Gastrocnemius medialis (tissue), 4 donors: ENCODE results near the gene CDC42BPG. TPM values are rescaled to one million over a fixed set of nuclear protein-coding genes. Genes with fewer than 3 reads are reported as not detected.

ENCODE experiments used
- ATAC-seq, 2 donors: fragments of 150-250 bp; one replicate each; pipeline ENCODE4 v1.9.1; 2016
- DNase-seq, 2 donors: peaks; one replicate each; pipeline ENCODE4 v3.0.0-alpha.2; 2019
- H3K27ac ChIP-seq, 4 donors: fragments of 200-600 bp; sonication (generic); 1 replicate in 1 of 4; 2 replicates in 3 of 4; pipeline ENCODE4 v1.5.1; 2016 to 2018; ENCODE audit warnings: mild to moderate bottlenecking in 2 of 4, moderate library complexity in 1 of 4
- H3K27me3 ChIP-seq, 3 donors: fragments of 200-600 bp; sonication (generic) in 2 of 3; 1 replicate in 1 of 3; 2 replicates in 2 of 3; pipeline versions ENCODE4 v1.5.1 to v1.6.0; 2016 to 2019; ENCODE audit warnings: mild to moderate bottlenecking in 1 of 3, moderate library complexity in 1 of 3
- H3K36me3 ChIP-seq, 2 donors: fragments of 200-600 bp; sonication (generic) in 1 of 2; one replicate each; pipeline ENCODE4 v1.5.1; 2017 to 2018
- H3K4me1 ChIP-seq, 2 donors: fragments of 200-600 bp; sonication (generic) in 1 of 2; one replicate each; pipeline ENCODE4 v1.5.1; 2016 to 2017; ENCODE audit warnings: mild to moderate bottlenecking in 2 of 2
- H3K4me3 ChIP-seq, 4 donors: fragments of 200-600 bp; sonication (generic) in 3 of 4; 1 replicate in 1 of 4; 2 replicates in 3 of 4; pipeline ENCODE4 v1.5.1; 2016 to 2019; ENCODE audit warnings: mild to moderate bottlenecking in 2 of 4
- H3K9me3 ChIP-seq, 3 donors: fragments of 200-600 bp; sonication (generic) in 2 of 3; 1 replicate in 1 of 3; 2 replicates in 2 of 3; pipeline ENCODE4 v1.5.1; 2016 to 2019
- POLR2A ChIP-seq, 2 donors: fragments of 450-650 bp; IDR thresholded peaks; one replicate each; pipeline ENCODE4 v1.6.1; 2017; ENCODE audit warnings: antibody characterized with exemption in 2 of 2, mild to moderate bottlenecking in 2 of 2, moderate library complexity in 2 of 2
- in situ Hi-C, 4 donors: fragments of 200-750 bp; cut with MboI; loops; one replicate each; pipeline versions ENCODE4 v1.15.0 to v1.8.0; 2017; ENCODE audit warnings: low sequenced_read_pairs in 4 of 4
- intact Hi-C: fragments of 100-400 bp; cut with DNase I; formaldehyde crosslinking; loops from one replicate; pipeline ENCODE4 v1.15.1; 2023; ENCODE audit warnings: low total_unique reads
- total RNA-seq, 4 donors: library from RNA; depleted of rRNA; stranded (reverse); fragments of >200 nt; gene quantifications; one replicate each; pipeline versions ENCODE4 v1.1.0 to v1.2.3, GENCODE V29; 2016
- TF ChIP-seq, protein P1 (sequence below), 5 experiments: fragments of 450-650 bp in 3 of 5; fragments of 200-600 bp in 2 of 5; sonication (generic) in 2 of 5; IDR thresholded peaks in 4 of 5; conservative IDR thresholded peaks in 1 of 5; 1 replicate in 4 of 5; 2 replicates in 1 of 5; pipeline ENCODE4 v1.5.1; 2016 to 2019; ENCODE audit warnings: antibody characterized with exemption in 5 of 5, mild to moderate bottlenecking in 3 of 5, moderate library complexity in 3 of 5

The CDC42BPG gene
- total RNA-seq, 4 donors from 2014 or later = 0.15 to 0.19 TPM; not detected in 2

DNA sequence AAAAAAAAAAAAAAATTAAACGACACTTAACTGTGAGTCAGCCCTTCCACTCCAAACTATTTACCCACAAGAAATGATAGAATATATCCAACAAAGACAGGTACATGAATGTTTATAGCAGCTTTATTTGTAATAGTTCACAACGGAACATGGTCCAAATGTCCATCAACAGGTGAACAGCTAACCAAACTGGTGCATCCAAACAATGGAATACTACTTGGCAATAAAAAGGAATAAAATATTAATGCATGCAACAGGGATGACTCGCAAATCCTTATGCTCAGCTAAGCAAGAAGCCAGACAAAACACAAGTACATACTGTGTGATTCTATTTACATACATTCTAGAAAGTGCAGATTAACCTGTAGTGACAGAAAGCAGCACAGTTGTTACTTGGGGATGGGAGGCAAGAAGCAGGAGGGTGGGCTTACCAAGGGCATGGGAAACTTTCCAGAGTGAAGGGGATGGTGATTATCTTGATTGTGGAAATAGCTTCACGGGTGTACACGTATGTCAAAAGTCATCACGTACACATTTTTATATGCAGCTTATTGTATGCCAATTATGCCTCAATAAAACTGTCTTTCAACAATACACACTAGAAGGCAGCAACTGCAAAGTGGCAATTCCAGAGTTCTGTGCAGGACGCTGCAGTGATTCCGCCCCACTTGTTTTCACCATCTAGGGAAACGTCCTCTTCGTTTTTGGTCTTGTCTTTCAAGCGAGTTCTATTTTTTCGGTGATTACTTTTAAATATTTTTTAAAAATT is 59.5 kb downstream of the CDC42BPG start:
- in situ Hi-C loops = no loop called here
- intact Hi-C loops = no loop called here
- DNase-seq (no peak), ATAC-seq (no peak)
- Histone ChIP-seq H3K9me3 (no peaks in the 10 kb centered on the region), H3K4me1 (no peaks in the 10 kb centered on the region), H3K4me3 (no peak overlapping the region), H3K27ac (no peak overlapping the region), H3K27me3 (no peaks in the 10 kb centered on the region), H3K36me3 (peaks cover 0 to 6% of the 10 kb centered on the region in 2 donors)
- TF ChIP-seq POLR2A (IDR thresholded peaks at IDR 0.05) = no peak
- TF ChIP-seq, protein P1, sequence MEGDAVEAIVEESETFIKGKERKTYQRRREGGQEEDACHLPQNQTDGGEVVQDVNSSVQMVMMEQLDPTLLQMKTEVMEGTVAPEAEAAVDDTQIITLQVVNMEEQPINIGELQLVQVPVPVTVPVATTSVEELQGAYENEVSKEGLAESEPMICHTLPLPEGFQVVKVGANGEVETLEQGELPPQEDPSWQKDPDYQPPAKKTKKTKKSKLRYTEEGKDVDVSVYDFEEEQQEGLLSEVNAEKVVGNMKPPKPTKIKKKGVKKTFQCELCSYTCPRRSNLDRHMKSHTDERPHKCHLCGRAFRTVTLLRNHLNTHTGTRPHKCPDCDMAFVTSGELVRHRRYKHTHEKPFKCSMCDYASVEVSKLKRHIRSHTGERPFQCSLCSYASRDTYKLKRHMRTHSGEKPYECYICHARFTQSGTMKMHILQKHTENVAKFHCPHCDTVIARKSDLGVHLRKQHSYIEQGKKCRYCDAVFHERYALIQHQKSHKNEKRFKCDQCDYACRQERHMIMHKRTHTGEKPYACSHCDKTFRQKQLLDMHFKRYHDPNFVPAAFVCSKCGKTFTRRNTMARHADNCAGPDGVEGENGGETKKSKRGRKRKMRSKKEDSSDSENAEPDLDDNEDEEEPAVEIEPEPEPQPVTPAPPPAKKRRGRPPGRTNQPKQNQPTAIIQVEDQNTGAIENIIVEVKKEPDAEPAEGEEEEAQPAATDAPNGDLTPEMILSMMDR (IDR thresholded peaks at IDR 0.05 in 4 of 5, conservative IDR thresholded peaks at IDR 0.05 in 1 of 5) = no peak

DNA sequence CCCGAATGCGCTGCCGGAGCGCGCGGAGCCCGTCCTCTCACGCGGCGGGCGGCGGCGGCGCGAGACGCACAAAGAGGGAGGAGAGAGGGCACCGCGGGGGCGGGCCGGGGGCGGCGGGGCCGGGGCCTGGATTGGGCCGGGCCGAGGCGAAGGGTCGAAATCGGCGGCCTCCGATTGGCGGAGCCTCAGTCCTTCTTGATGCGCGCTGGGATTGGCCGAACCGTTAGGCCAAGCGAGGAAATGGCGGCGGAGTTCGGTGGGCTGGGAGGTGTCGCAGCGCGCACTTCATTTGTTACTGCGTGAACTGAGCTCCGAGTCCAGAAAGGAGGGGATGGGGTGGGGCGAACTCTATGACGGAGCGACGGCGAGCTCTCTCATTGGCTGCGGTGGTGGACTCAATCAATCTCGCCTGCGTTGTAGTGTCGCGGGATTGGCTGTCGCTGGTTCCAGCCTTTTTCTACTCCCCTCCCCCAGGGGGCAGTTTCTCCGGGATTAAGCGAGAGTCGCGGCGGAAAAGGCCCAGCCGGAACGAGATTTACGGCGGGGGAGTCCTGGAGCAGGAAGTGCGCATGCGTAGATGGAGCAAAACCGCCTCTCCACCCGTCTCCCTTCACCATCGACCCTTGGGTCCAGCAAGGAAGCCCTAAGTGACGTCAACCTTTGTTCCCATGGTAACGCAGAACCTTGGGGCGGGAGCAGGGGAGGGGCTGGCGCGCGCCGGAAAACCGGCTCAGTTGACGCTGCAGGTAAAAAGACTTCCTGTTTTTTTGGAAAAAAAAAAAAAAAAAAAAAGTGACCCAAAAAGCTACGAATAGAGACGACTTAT is 65.8 kb downstream of the CDC42BPG start, which contains the start of gene SF1:
Gene SF1 (minus strand): TSS at position 70 of the 826 bp plus-strand sequence. CDS start 150 bp downstream, outside the sequence.
- H3K27me3 ChIP-seq = no peaks in the 10 kb centered on the region
- intact Hi-C loops = loop anchor here (1.0 to 5.0 kb wide), 2 partner anchors 25 to 36 kb away; partner anchors contain the start of genes MAP4K2 and RASGRP2
- in situ Hi-C loops = no loop called here
- peaks cover 42 to 43% of the 10 kb centered on the region in 2 donors for H3K4me1 ChIP-seq
- H3K36me3 ChIP-seq = peaks cover 3 to 32% of the 10 kb centered on the region in 2 donors
- DNase-seq = peak; percentile 99 to 100
- peak; percentile 92 to 95 for TF ChIP-seq POLR2A (IDR thresholded peaks at IDR 0.05)
- TF ChIP-seq, protein P1 (IDR thresholded peaks at IDR 0.05 in 4 of 5, conservative IDR thresholded peaks at IDR 0.05 in 1 of 5) = peak in 1 of 5 experiments; percentile 34
- no peaks in the 10 kb centered on the region for H3K9me3 ChIP-seq
- H3K4me3 ChIP-seq = peak within 1 kb of the TSS; percentile 73 to 93 (median 77)
- ATAC-seq = peak; percentile 86 to 93
- H3K27ac ChIP-seq = peak within 1 kb of the TSS; percentile 98 to 100 (median 98)

DNA sequence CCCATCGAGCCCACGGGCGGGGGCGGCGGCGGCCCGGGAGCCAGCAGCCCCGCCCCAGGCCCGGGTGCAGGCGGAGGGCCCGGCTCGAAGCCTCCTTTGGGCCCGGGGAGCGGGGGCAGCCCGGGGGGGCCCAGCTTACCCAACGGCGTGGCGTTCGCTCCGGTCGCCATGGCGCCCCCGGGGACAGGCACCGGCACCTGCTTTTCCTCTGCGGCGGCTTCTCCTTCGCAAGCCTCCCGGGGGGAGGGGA is 66.3 kb downstream of the CDC42BPG start:
- ATAC-seq (no peak), DNase-seq (no peak)
- Histone ChIP-seq H3K4me3 (peak overlapping the region; percentile 63 to 93 (median 76)), H3K36me3 (peaks cover 3 to 37% of the 10 kb centered on the region in 2 donors), H3K9me3 (no peaks in the 10 kb centered on the region), H3K27ac (peak overlapping the region; percentile 98 to 100 (median 98)), H3K27me3 (no peaks in the 10 kb centered on the region), H3K4me1 (peaks cover 48% of the 10 kb centered on the region in 2 donors)
- in situ Hi-C loops = no loop called here
- intact Hi-C loops = loop anchor here (1.0 to 5.0 kb wide), 2 partner anchors 25 to 36 kb away; partner anchors contain the start of genes MAP4K2 and RASGRP2
- peak in 1 of 2 donors; percentile 92 for TF ChIP-seq POLR2A (IDR thresholded peaks at IDR 0.05)
- TF ChIP-seq, protein P1 (IDR thresholded peaks at IDR 0.05 in 4 of 5, conservative IDR thresholded peaks at IDR 0.05 in 1 of 5) = no peak

DNA sequence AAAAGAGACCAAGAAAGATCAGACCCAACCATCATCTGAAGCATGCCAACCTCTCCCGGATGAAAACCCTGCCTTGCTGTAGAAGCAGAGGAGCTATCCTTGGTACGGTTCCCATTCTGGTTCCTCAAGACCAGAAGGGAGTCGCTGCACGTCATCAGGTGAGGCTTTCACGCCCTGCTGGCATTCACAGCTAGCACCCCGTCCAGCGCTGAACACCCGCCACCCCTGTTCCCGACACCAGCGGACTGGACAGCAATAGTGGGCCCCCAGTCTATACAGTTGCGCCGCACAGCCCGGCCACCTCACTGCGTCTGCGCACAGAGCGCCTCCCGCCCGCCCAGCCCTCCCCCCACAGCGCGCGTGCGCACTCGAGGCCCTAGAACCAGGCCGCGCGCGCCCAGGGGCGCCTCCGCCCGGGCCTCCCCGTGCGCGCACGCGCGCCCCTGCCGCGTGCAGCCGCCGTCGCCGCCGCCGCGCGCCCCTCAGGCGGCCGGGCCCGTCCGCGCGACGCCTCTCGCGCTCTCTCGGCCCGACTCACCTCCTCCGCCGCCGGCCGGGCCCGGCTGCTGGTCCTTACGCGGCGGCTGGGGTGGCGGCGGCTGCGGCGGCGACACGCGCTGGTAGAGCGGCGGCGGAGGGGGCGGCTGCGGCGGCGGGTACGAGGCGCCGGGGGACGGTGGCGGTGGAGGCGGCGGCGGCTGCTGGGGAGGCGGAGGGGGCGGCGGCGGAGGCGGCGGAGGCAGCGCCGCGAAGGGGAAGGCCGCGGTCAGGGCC is 66.8 kb downstream of the CDC42BPG start:
- H3K4me1 ChIP-seq = peaks cover 53% of the 10 kb centered on the region in 2 donors
- ATAC-seq (peak; percentile 46 to 47), DNase-seq (peak; percentile 70 to 80)
- H3K27ac ChIP-seq = peak overlapping the region; percentile 98 to 100 (median 98)
- peak overlapping the region; percentile 73 to 93 (median 77) for H3K4me3 ChIP-seq
- TF ChIP-seq, protein P1 (IDR thresholded peaks at IDR 0.05 in 4 of 5, conservative IDR thresholded peaks at IDR 0.05 in 1 of 5) = no peak
- TF ChIP-seq POLR2A (IDR thresholded peaks at IDR 0.05) = peak; percentile 16 to 36
- no peaks in the 10 kb centered on the region for H3K9me3 ChIP-seq
- no peaks in the 10 kb centered on the region for H3K27me3 ChIP-seq
- in situ Hi-C loops (no loop called here), intact Hi-C loops (loop anchor here (1.0 to 5.0 kb wide), 3 partner anchors 15 to 35 kb away; partner anchors contain the start of genes MAP4K2 and RASGRP2)
- H3K36me3 ChIP-seq = peaks cover 3 to 42% of the 10 kb centered on the region in 2 donors
